ENCODE measurements around the gene SEMA3F.

Gene SEMA3F

GRCh38 chr3:50161320-50161719 lies 6.2 kb downstream of the SEMA3F start:
- Histone ChIP-seq H3K4me3 (replicated peaks; ENCODE audit: insufficient read depth, low read length) (no peak overlapping the region), H3K27ac (replicated peaks) (no peak overlapping the region), H3K27me3 (ENCODE audit: insufficient read depth, poor library complexity, severe bottlenecking) (peaks cover 21% of the 10 kb centered on the region)
- TF ChIP-seq POLR2AphosphoS5 (IDR thresholded peaks at IDR 0.05; ENCODE audit: low read depth) (no peak), CTCF (IDR thresholded peaks at IDR 0.05; ENCODE audit: insufficient read depth, low read length) (no peak), SPI1 (IDR thresholded peaks at IDR 0.05; ENCODE audit: borderline replicate concordance, low read depth) (no peak), GABPA (IDR thresholded peaks at IDR 0.05; ENCODE audit: low read depth) (no peak), REST (IDR thresholded peaks at IDR 0.05; ENCODE audit: insufficient replicate concordance, low read depth) (no peak)
- no peak for DNase-seq (ENCODE audit: low read depth in 1 of 2, low spot score in 1 of 2)

DNA sequence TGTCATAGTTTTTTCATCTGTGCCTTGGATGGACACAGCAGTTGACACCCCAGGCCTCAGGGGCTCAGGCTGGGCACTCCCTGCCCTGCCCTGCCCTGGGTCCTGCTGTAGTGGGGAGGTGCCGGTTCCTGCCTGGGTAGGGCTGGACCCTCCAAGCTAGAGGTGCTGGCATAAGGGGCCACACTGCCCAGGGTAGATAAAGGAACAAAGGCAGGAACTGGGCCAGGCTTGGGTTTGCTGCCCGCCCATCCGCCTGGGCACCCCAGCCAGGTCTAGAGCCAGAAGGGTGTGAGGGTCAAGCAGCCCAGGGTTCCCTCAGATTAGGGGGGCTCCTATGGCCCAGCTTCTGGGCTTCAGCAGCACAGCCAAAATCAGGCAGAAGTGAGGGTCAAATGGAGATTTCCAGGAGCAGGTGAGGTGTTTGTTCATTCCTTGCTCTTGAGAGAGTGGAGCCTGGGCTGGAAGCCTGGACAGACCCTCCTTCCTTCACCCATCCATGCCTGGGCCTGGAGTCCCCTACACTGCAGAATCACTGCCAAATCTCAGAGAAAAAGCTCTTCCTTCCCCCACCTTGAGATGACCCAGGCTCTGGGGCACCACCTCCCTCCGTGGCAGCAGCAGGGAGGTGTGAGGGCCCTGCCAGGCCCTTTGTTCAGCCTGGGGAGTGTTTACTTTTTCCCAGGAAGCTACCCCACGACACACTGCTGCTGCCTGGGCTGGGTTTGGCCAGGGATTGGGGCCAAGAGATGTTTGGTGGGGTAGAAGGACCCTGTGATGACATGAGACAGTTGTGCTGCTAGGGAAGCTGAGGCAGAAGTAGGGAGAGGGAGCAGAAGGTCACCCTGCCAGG lies 7.1 kb downstream of the SEMA3F start:
- TF ChIP-seq SPI1 (IDR thresholded peaks at IDR 0.05; ENCODE audit: borderline replicate concordance, low read depth): no peak
- no peak for TF ChIP-seq CTCF (IDR thresholded peaks at IDR 0.05; ENCODE audit: insufficient read depth, low read length)
- TF ChIP-seq REST (IDR thresholded peaks at IDR 0.05; ENCODE audit: insufficient replicate concordance, low read depth): no peak
- no peak for TF ChIP-seq POLR2AphosphoS5 (IDR thresholded peaks at IDR 0.05; ENCODE audit: low read depth)
- TF ChIP-seq GABPA (IDR thresholded peaks at IDR 0.05; ENCODE audit: low read depth): no peak
- Histone ChIP-seq H3K27me3 (ENCODE audit: insufficient read depth, poor library complexity, severe bottlenecking) (peaks cover 11% of the 10 kb centered on the region), H3K27ac (replicated peaks) (no peak overlapping the region), H3K4me3 (replicated peaks; ENCODE audit: insufficient read depth, low read length) (no peak overlapping the region)
- DNase-seq (ENCODE audit: low read depth in 1 of 2, low spot score in 1 of 2): no peak

DNA sequence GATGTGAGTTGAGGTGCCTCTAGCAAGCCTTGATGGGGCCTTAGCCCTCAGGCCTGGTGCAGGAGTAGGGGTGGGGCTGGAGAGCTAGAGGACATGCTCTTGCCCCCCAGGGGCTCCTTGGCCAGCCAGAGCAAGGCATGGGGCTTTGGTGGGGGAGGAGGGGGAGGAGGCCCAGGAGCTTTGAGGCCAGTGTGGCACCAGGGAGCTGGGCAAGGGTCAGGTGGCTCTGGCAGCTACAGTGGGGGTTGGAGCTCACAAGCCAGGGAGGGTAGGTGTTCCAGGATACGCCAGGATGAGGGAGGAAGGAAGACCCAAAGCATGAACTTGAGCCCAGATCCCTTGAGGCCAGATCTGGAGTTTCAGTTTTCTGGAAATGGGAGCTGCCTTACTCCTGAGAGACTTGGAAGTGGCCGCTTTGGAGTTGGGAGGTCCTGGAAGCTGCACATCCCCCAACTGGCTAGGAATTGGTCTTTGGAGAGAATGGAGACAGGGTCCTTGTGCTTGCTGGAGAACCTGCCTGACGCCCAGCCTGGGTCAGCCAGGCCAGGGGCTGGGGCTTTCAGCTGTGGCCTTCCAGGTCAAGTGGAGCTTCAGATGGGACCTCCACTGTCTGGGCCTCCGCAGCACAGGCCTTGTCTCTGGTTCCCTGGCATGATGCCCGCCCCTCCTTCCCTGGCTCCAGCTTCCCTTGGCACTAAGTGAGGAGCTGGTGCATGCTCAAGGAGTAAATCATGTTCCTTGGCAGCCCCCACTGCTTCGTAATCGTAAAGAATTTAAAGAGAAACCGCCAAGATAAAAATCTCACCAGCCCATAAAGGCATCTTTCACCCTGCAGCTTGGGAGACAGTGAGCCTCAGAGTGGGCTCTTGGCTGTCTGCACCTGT lies 8.7 kb downstream of the SEMA3F start:
- Histone ChIP-seq H3K27me3 (ENCODE audit: insufficient read depth, poor library complexity, severe bottlenecking) (peaks cover 7% of the 10 kb centered on the region), H3K27ac (replicated peaks) (no peak overlapping the region), H3K4me3 (replicated peaks; ENCODE audit: insufficient read depth, low read length) (no peak overlapping the region)
- TF ChIP-seq SPI1 (IDR thresholded peaks at IDR 0.05; ENCODE audit: borderline replicate concordance, low read depth) (no peak), REST (IDR thresholded peaks at IDR 0.05; ENCODE audit: insufficient replicate concordance, low read depth) (no peak), POLR2AphosphoS5 (IDR thresholded peaks at IDR 0.05; ENCODE audit: low read depth) (no peak), GABPA (IDR thresholded peaks at IDR 0.05; ENCODE audit: low read depth) (no peak), CTCF (IDR thresholded peaks at IDR 0.05; ENCODE audit: insufficient read depth, low read length) (no peak)
- DNase-seq (ENCODE audit: low read depth in 1 of 2, low spot score in 1 of 2): no peak
